H1 (cell line): Measurements from ENCODE around the gene VSIR. TPM values are rescaled to one million over a fixed set of nuclear protein-coding genes. Genes with fewer than 3 reads are reported as not detected.

Experiments
- CTCF ChIA-PET: fragments of 300-600 bp; sonication (Branson Sonifier 250); formaldehyde crosslinking; loops from one replicate; lab custom pipeline; 2021; ENCODE audit not compliant: partially characterized antibody; lab: Charles Lee
- POLR2A ChIA-PET: fragments of 300-600 bp; sonication (Branson Sonifier 250); formaldehyde crosslinking; loops from one replicate; lab custom pipeline; 2021; ENCODE audit warnings: inconsistent platforms; ENCODE audit not compliant: partially characterized antibody; lab: Charles Lee
- DNase-seq, 2 experiments: peaks; one replicate each; pipeline versions ENCODE4 v3.0.0 to v3.0.0-alpha.2; 2010 to 2022; ENCODE audit warnings: low spot score in 2 of 2, low read depth in 1 of 2, mixed read lengths in 1 of 2
- FAIRE-seq: peaks from 2 replicates; lab custom pipeline; 2011; peaks lifted over from hg19 to GRCh38; lab: Jason Lieb, UNC
- H2AFZ ChIP-seq: 2 replicates; pipeline ENCODE4 v1.8.1; 2012; ENCODE audit warnings: low read length, inconsistent platforms
- H2AK5ac ChIP-seq: 2 replicates; pipeline ENCODE4 v1.6.1; 2013; ENCODE audit warnings: low read depth, low read length
- H2BK120ac ChIP-seq: replicated peaks from 2 replicates; pipeline ENCODE3; 2013; ENCODE audit warnings: low read depth, low read length, inconsistent platforms
- H2BK12ac ChIP-seq: 2 replicates; pipeline ENCODE4 v1.6.1; 2013; ENCODE audit warnings: low read depth, low read length
- H2BK15ac ChIP-seq: 2 replicates; pipeline ENCODE4 v1.6.1; 2013; ENCODE audit warnings: low read length
- H2BK20ac ChIP-seq: 2 replicates; pipeline ENCODE4 v1.6.1; 2013; ENCODE audit warnings: low read length
- H2BK5ac ChIP-seq: 2 replicates; pipeline ENCODE4 v1.6.1; 2013; ENCODE audit warnings: low read depth, low read length
- H3K14ac ChIP-seq: 2 replicates; pipeline ENCODE4 v1.6.1; 2013; ENCODE audit warnings: inconsistent platforms; ENCODE audit not compliant: insufficient read length
- H3K18ac ChIP-seq: 2 replicates; pipeline ENCODE4 v1.6.1; 2013; ENCODE audit warnings: low read length; ENCODE audit errors: extremely low read depth
- H3K23ac ChIP-seq: 2 replicates; pipeline ENCODE4 v1.6.1; 2013; ENCODE audit warnings: inconsistent platforms; ENCODE audit not compliant: insufficient read length
- H3K23me2 ChIP-seq: 2 replicates; pipeline ENCODE4 v1.6.1; 2013; ENCODE audit warnings: low read depth, low read length
- H3K27ac ChIP-seq: 2 replicates; pipeline ENCODE4 v1.6.1; 2011; ENCODE audit warnings: low read depth, low read length, inconsistent platforms
- H3K27me3 ChIP-seq, 4 experiments: replicated peaks in 1 of 4; 1 replicate in 1 of 4; 2 replicates in 3 of 4; pipeline versions ENCODE4 v1.6.1 to v1.8.1; 2011 to 2013; ENCODE audit warnings: low read length in 3 of 4, mild to moderate bottlenecking in 3 of 4, inconsistent platforms in 2 of 4, mixed read lengths in 2 of 4, moderate library complexity in 1 of 4; ENCODE audit not compliant: control insufficient read depth in 3 of 4, insufficient read depth in 3 of 4; ENCODE audit errors: extremely low read depth in 1 of 4
- H3K36me3 ChIP-seq, 4 experiments: 2 replicates each; pipeline versions ENCODE4 v1.6.1 to v1.8.1; 2011 to 2013; ENCODE audit warnings: mild to moderate bottlenecking in 4 of 4, low read length in 3 of 4, moderate library complexity in 2 of 4, control low read depth in 1 of 4, inconsistent platforms in 1 of 4; ENCODE audit not compliant: insufficient read depth in 4 of 4, control insufficient read depth in 2 of 4
- H3K4ac ChIP-seq: replicated peaks from 2 replicates; pipeline ENCODE3; 2013; ENCODE audit warnings: low read length, low read depth, mixed read lengths, inconsistent platforms; ENCODE audit not compliant: insufficient read length
- H3K4me1 ChIP-seq, 4 experiments: replicated peaks in 1 of 4; 1 replicate in 1 of 4; 2 replicates in 3 of 4; pipeline versions ENCODE4 v1.6.1 to v1.8.1; 2011 to 2013; ENCODE audit warnings: low read length in 3 of 4, inconsistent platforms in 2 of 4, mixed read lengths in 1 of 4; ENCODE audit not compliant: insufficient read depth in 4 of 4, control insufficient read depth in 3 of 4
- H3K4me2 ChIP-seq, 2 experiments: 2 replicates each; pipeline versions ENCODE4 v1.6.1 to v1.8.1; 2011 to 2013; ENCODE audit warnings: low read depth in 2 of 2, low read length in 2 of 2, control low read depth in 1 of 2, inconsistent platforms in 1 of 2, mild to moderate bottlenecking in 1 of 2; ENCODE audit not compliant: insufficient read depth in 1 of 2
- H3K4me3 ChIP-seq, 4 experiments: fragments of 200-600, 300-600 bp in 1 of 4; sonication (generic), shearing (Covaris generic), sonication (Bioruptor Twin) in 1 of 4; 2 replicates each; pipeline versions ENCODE4 v1.5.1 to v1.8.1; 2011 to 2016; ENCODE audit warnings: low read length in 4 of 4, low read depth in 3 of 4, control low read depth in 2 of 4, inconsistent platforms in 2 of 4, mild to moderate bottlenecking in 2 of 4, mixed read lengths in 1 of 4, moderate library complexity in 1 of 4; ENCODE audit not compliant: insufficient read depth in 2 of 4; ENCODE audit errors: extremely low read depth in 1 of 4
- H3K56ac ChIP-seq: replicated peaks from 2 replicates; pipeline ENCODE3; 2013; ENCODE audit warnings: low read depth, mild to moderate bottlenecking, mixed read lengths, low read length, inconsistent platforms; ENCODE audit not compliant: insufficient read length
- H3K79me1 ChIP-seq: 2 replicates; pipeline ENCODE4 v1.6.1; 2013; ENCODE audit warnings: low read depth, low read length, control low read depth
- H3K79me2 ChIP-seq, 2 experiments: 2 replicates each; pipeline versions ENCODE4 v1.6.1 to v1.8.1; 2012 to 2013; ENCODE audit warnings: low read length in 2 of 2, mild to moderate bottlenecking in 2 of 2, inconsistent platforms in 1 of 2; ENCODE audit not compliant: insufficient read depth in 2 of 2, control insufficient read depth in 1 of 2
- H3K9ac ChIP-seq, 4 experiments: replicated peaks in 1 of 4; 1 replicate in 1 of 4; 2 replicates in 3 of 4; pipeline versions ENCODE4 v1.6.1 to v1.8.1; 2011 to 2013; ENCODE audit warnings: low read depth in 3 of 4, low read length in 3 of 4, control low read depth in 2 of 4, mild to moderate bottlenecking in 2 of 4, moderate library complexity in 2 of 4, inconsistent platforms in 1 of 4; ENCODE audit errors: extremely low read depth in 1 of 4
- H3K9me3 ChIP-seq, 2 experiments: 2 replicates each; pipeline versions ENCODE4 v1.6.1 to v1.8.1; 2012 to 2013; ENCODE audit warnings: mild to moderate bottlenecking in 2 of 2, moderate library complexity in 2 of 2, control low read depth in 1 of 2, inconsistent platforms in 1 of 2, low read depth in 1 of 2, low read length in 1 of 2, mixed read lengths in 1 of 2; ENCODE audit not compliant: insufficient read depth in 2 of 2
- H4K20me1 ChIP-seq, 2 experiments: replicated peaks in 1 of 2; 2 replicates each; pipeline versions ENCODE3 to v1.8.1; 2011 to 2013; ENCODE audit warnings: inconsistent platforms in 2 of 2, low read length in 2 of 2, mild to moderate bottlenecking in 1 of 2; ENCODE audit not compliant: insufficient read depth in 2 of 2, control insufficient read depth in 1 of 2
- H4K5ac ChIP-seq: 2 replicates; pipeline ENCODE4 v1.6.1; 2013; ENCODE audit warnings: low read length, low read depth, mixed read lengths, inconsistent platforms; ENCODE audit not compliant: insufficient read length
- H4K8ac ChIP-seq: 2 replicates; pipeline ENCODE4 v1.8.0; 2013; ENCODE audit warnings: mild to moderate bottlenecking, moderate library complexity, low read length, inconsistent platforms; ENCODE audit not compliant: insufficient read depth; ENCODE audit errors: extremely low read depth
- H4K91ac ChIP-seq: replicated peaks from 2 replicates; pipeline ENCODE3; 2013; ENCODE audit warnings: low read length, mixed read lengths, inconsistent platforms; ENCODE audit not compliant: insufficient read length
- ASH2L ChIP-seq: fragments of 200-600, 300-600 bp; sonication (generic); IDR thresholded peaks from one replicate; pipeline ENCODE4 v1.7.1; 2017; ENCODE audit warnings: low read length
- CBX5 ChIP-seq: fragments of 300-800, 300-1000 bp; sonication (generic); IDR thresholded peaks from 2 replicates; pipeline ENCODE4 v1.7.1; 2016; ENCODE audit warnings: antibody characterized with exemption, low read length, low read depth
- RAD21 ChIP-seq, 2 experiments: IDR thresholded peaks in 1 of 2; conservative IDR thresholded peaks in 1 of 2; 2 replicates each; pipeline ENCODE4 v1.6.1; 2011; ENCODE audit warnings: low read depth in 2 of 2, low read length in 2 of 2, improper control_type of control experiment in 1 of 2, inconsistent platforms in 1 of 2, mild to moderate bottlenecking in 1 of 2, moderate library complexity in 1 of 2
- whole genome bisulfite sequencing, 2 experiments: shearing (Covaris generic) in 1 of 2; methylation state at CpG; one replicate each; pipeline versions ENCODE4 v1.1.6 to v1.1.7; 2013 to 2015; ENCODE audit warnings: low lambda C conversion rate in 2 of 2, mixed read lengths in 2 of 2, inconsistent platforms in 1 of 2, low coverage in 1 of 2, missing lambda C conversion rate in 1 of 2; ENCODE audit not compliant: insufficient replicate concordance in 2 of 2, insufficient coverage in 1 of 2, insufficient read length in 1 of 2; ENCODE audit errors: extremely low coverage in 1 of 2, missing lambda C conversion rate in 1 of 2; 5-methylcytosine and 5-hydroxymethylcytosine counted together
- polyA plus RNA-seq, 7 experiments: library from polyadenylated mRNA; depleted of rRNA in 3 of 7; stranded (reverse) in 5 of 7; unstranded in 2 of 7; fragments of >200 nt in 5 of 7; fragments of 200-250 nt in 2 of 7; gene quantifications; 1 replicate in 5 of 7; 2 replicates in 1 of 7; 4 replicates in 1 of 7; pipeline versions ENCODE4 v1.2.1 to v1.2.3, GENCODE V29; 2011 to 2013; ENCODE audit warnings: missing spikeins in 2 of 7, mixed read lengths in 2 of 7
- total RNA-seq: library from RNA; stranded (reverse); fragmentation: NEBNext Ultra II Directional; extraction: Animal tissue kit (Norgen Biotek cat#: 25700); gene quantifications from 2 replicates; pipeline ENCODE4 v1.2.1, GENCODE V29; 2021

The VSIR gene
- total and polyA plus RNA-seq, 2 of the 8 experiments (the other 6 are each of a cell fraction or from before 2014, with no cell fraction given) = 0.33 TPM; not detected in 1

- no peak overlapping the region for H3K4ac ChIP-seq
- H3K4me1 ChIP-seq = peaks cover 1 to 8% (median 4%) of the 10 kb centered on the region in 4 experiments; a peak in 4 of 7 replicates
- H3K9ac ChIP-seq = 0 out of 7 replicates have a peak overlapping the region, but pooled peaks of 1 of the 4 experiments have one; percentile 2
- H2AK5ac ChIP-seq = peak overlapping the region; percentile 58; the same call in 1 of the 2 replicates
- no peaks in the 10 kb centered on the region for H3K79me2 ChIP-seq
- POLR2A ChIA-PET = interaction anchor here (1.4 kb wide), 1 partner anchor 26 kb away, joined by 3 read pairs; the partner anchor contains the start of gene C10orf105
- no peak overlapping the region for H4K91ac ChIP-seq
- TF ChIP-seq CBX5 (no peak), ASH2L (no peak), RAD21 (IDR thresholded peaks at IDR 0.05 in 1 of 2, conservative IDR thresholded peaks at IDR 0.05 in 1 of 2; ENCODE audit: low read depth in 2 of 2, low read length in 2 of 2) (no peak)
- TF ChIP-seq, all 59 proteins: peak for 0
- H3K27ac ChIP-seq = no peak overlapping the region
- H3K56ac ChIP-seq = no peak overlapping the region
- no peak overlapping the region for H3K23ac ChIP-seq
- H3K14ac ChIP-seq = no peak overlapping the region
- H2BK20ac ChIP-seq = no peak overlapping the region; the same call in 1 of the 2 replicates
- no peak overlapping the region for H3K4me3 ChIP-seq
- peak overlapping the region; percentile 16; the same call in 1 of the 2 replicates for H3K18ac ChIP-seq
- no peak for FAIRE-seq
- H2BK5ac ChIP-seq = 0 out of 2 replicates have a peak overlapping the region, but pooled peaks have one; percentile 26
- no peak overlapping the region for H2AFZ ChIP-seq
- DNase-seq = no peak
- no peaks in the 10 kb centered on the region for H3K36me3 ChIP-seq
- CTCF ChIA-PET = interaction anchor here (0.8 to 4.1 kb wide), 23 partner anchors 9 to 429 kb away, joined by 3 to 23 read pairs (median 5); partner anchors contain the start of gene VSIR
- WGBS, 2 experiments = 90% methylated on average over 2 of the region's 2 CpGs; no CpG with 5 or more reads in 1 of the 2 experiments
- H2BK15ac ChIP-seq = no peak overlapping the region
- no peaks in the 10 kb centered on the region for H3K23me2 ChIP-seq
- H4K5ac ChIP-seq = no peak overlapping the region
- H3K27me3 ChIP-seq = 0 out of 7 replicates have a peak, but pooled peaks cover 0 to 2% (median 0%) of the 10 kb centered on the region in 4 experiments
- H4K20me1 ChIP-seq = no peaks in the 10 kb centered on the region
- H3K4me2 ChIP-seq = no peak overlapping the region
- H2BK12ac ChIP-seq = no peak overlapping the region
- H2BK120ac ChIP-seq = no peak overlapping the region
- H3K79me1 ChIP-seq = no peaks in the 10 kb centered on the region
- no peaks in the 10 kb centered on the region for H3K9me3 ChIP-seq
- H4K8ac ChIP-seq = no peak overlapping the region
These were observed 27.6 kb downstream of the VSIR start for GRCh38 chr10:71745664-71746250.
